NCI-H1048 (cell line): Measurements from ENCODE around the gene SPATA18.
"Not testable (repeated sequence)": the region's sequence is repeated elsewhere in the genome, so short reads cannot be mapped to it uniquely, and the experiment has no call there.

Experiments used
- DNase-seq: peaks from one replicate; lab custom pipeline; 2025; lab: John Stamatoyannopoulos, UW

SPATA18 gene

GRCh38 chr4:52107336-52107735 is 56.2 kb downstream of the SPATA18 start:
- no peak for DNase-seq

- DNase-seq, result no peak
Measured at GRCh38 chr4:52107745-52108144, 56.6 kb downstream of the SPATA18 start.

- DNase-seq, result no peak
Measured at GRCh38 chr4:52110171-52110570, 59.1 kb downstream of the SPATA18 start.

GRCh38 chr4:52111995-52112394 is 60.9 kb downstream of the SPATA18 start:
- DNase-seq, result no peak

GRCh38 chr4:52112411-52112810 is 61.3 kb downstream of the SPATA18 start:
- DNase-seq, result no peak

GRCh38 chr4:52116641-52117040 is 65.5 kb downstream of the SPATA18 start:
- no peak for DNase-seq

- DNase-seq, result no peak
Measured at GRCh38 chr4:52126226-52126625, 75.1 kb downstream of the SPATA18 start.

- no peak for DNase-seq
Measured at GRCh38 chr4:52126966-52127365, 75.9 kb downstream of the SPATA18 start.

GRCh38 chr4:52135171-52135570 is 84.1 kb downstream of the SPATA18 start:
- no peak for DNase-seq

- not testable (repeated sequence) for DNase-seq
Measured at GRCh38 chr4:52137152-52137551, 86.0 kb downstream of the SPATA18 start.

- no peak for DNase-seq
Measured at GRCh38 chr4:52142816-52143215, 91.7 kb downstream of the SPATA18 start.

- DNase-seq, result no peak
Measured at GRCh38 chr4:52143815-52144214, 92.7 kb downstream of the SPATA18 start.

GRCh38 chr4:52144372-52144771 is 93.3 kb downstream of the SPATA18 start:
- DNase-seq, result no peak
